Activated CD4-positive, alpha-beta memory T cell treated with anti-CD3 and anti-CD28 coated beads, Interleukin-2, amount 10 ng/mL, durations not matched to agents 7 days and 5 days (primary cell): ENCODE data around the gene GDF7. TPM values are rescaled to one million over a fixed set of nuclear protein-coding genes. Genes with fewer than 3 reads are reported as not detected.

Source experiments
- CTCF ChIA-PET: fragments of 350-600 bp; sonication (Branson Sonifier 250); formaldehyde crosslinking; loops from one replicate; lab custom pipeline; 2021; ENCODE audit warnings: antibody characterized with exemption, inconsistent platforms; lab: Charles Lee
- POLR2A ChIA-PET: fragments of 350-600 bp; sonication (Branson Sonifier 250); formaldehyde crosslinking; loops from one replicate; lab custom pipeline; 2021; ENCODE audit warnings: antibody characterized with exemption; lab: Charles Lee
- DNase-seq: peaks from one replicate; pipeline ENCODE4 v3.0.0-alpha.2; 2020
- H3K27ac Mint-ChIP-seq: one replicate; pipeline ENCODE4 v1.8.0; 2021; ENCODE audit warnings: mild to moderate bottlenecking, mixed read lengths
- H3K27me3 Mint-ChIP-seq: one replicate; pipeline ENCODE4 v1.8.0; 2021; ENCODE audit warnings: mixed read lengths
- H3K36me3 Mint-ChIP-seq: one replicate; pipeline ENCODE4 v1.8.0; 2021; ENCODE audit warnings: low read depth, mixed read lengths
- H3K4me1 Mint-ChIP-seq: one replicate; pipeline ENCODE4 v1.8.0; 2021; ENCODE audit warnings: mixed read lengths
- H3K4me3 Mint-ChIP-seq: one replicate; pipeline ENCODE4 v1.8.0; 2021; ENCODE audit warnings: mild to moderate bottlenecking, mixed read lengths
- H3K9me3 Mint-ChIP-seq: one replicate; pipeline ENCODE4 v1.8.0; 2021; ENCODE audit warnings: mixed read lengths
- total RNA-seq, 2 experiments: library from RNA; stranded (reverse); gene quantifications; one replicate each; pipeline ENCODE4 v1.2.3, GENCODE V29; 2021

The GDF7 gene
- total RNA-seq, 2 experiments from 2014 or later = not detected

GRCh38 chr2:20641123-20641985, 25.6 kb upstream of the GDF7 start:
- no peaks in the 10 kb centered on the region for H3K4me1 Mint-ChIP-seq
- no peaks in the 10 kb centered on the region for H3K27me3 Mint-ChIP-seq
- peaks cover 13% of the 10 kb centered on the region for H3K36me3 Mint-ChIP-seq
- no peak overlapping the region for H3K27ac Mint-ChIP-seq
- POLR2A ChIA-PET = interaction anchor here (1.2 to 1.9 kb wide), 4 partner anchors 9 to 198 kb away, joined by 3 to 10 read pairs (median 6); partner anchors contain the start of genes HS1BP3 and RHOB
- no peaks in the 10 kb centered on the region for H3K9me3 Mint-ChIP-seq
- CTCF ChIA-PET = interaction anchor here (1.0 to 5.4 kb wide), 18 partner anchors 7 to 506 kb away, joined by 3 to 79 read pairs (median 10); partner anchors contain the start of genes HS1BP3 and RHOB
- no peak overlapping the region for H3K4me3 Mint-ChIP-seq
- no peak for DNase-seq

- Mint-ChIP-seq H3K27ac (no peak overlapping the region), H3K4me1 (no peaks in the 10 kb centered on the region), H3K27me3 (no peaks in the 10 kb centered on the region), H3K36me3 (peaks cover 13% of the 10 kb centered on the region), H3K4me3 (no peak overlapping the region), H3K9me3 (no peaks in the 10 kb centered on the region)
- CTCF ChIA-PET = interaction anchor here (0.8 to 5.4 kb wide), 29 partner anchors 8 to 507 kb away, joined by 3 to 79 read pairs (median 5); partner anchors contain the start of genes HS1BP3 and RHOB
- POLR2A ChIA-PET = interaction anchor here (0.9 to 1.9 kb wide), 6 partner anchors 8 to 316 kb away, joined by 3 to 10 read pairs (median 6); partner anchors contain the start of genes HS1BP3 and RHOB
- peak; percentile 79 for DNase-seq
These were observed 24.6 kb upstream of the GDF7 start for GRCh38 chr2:20642055-20642971.

GRCh38 chr2:20643060-20643459, 23.9 kb upstream of the GDF7 start:
- peaks cover 13% of the 10 kb centered on the region for H3K36me3 Mint-ChIP-seq
- DNase-seq = no peak
- no peak overlapping the region for H3K27ac Mint-ChIP-seq
- ChIA-PET CTCF (interaction anchor here (0.9 to 5.4 kb wide), 23 partner anchors 9 to 316 kb away, joined by 3 to 79 read pairs (median 6); partner anchors contain the start of genes HS1BP3 and RHOB), POLR2A (interaction anchor here (0.9 to 1.9 kb wide), 4 partner anchors 7 to 317 kb away, joined by 3 to 10 read pairs (median 9); partner anchors contain the start of genes HS1BP3 and RHOB)
- no peak overlapping the region for H3K4me3 Mint-ChIP-seq
- H3K27me3 Mint-ChIP-seq = no peaks in the 10 kb centered on the region
- no peaks in the 10 kb centered on the region for H3K4me1 Mint-ChIP-seq
- no peaks in the 10 kb centered on the region for H3K9me3 Mint-ChIP-seq

- peaks cover under 1% of the 10 kb centered on the region for H3K4me1 Mint-ChIP-seq
- no peaks in the 10 kb centered on the region for H3K27me3 Mint-ChIP-seq
- CTCF ChIA-PET = interaction anchor here (0.6 to 5.4 kb wide), 12 partner anchors 19 to 606 kb away, joined by 3 to 79 read pairs (median 6); partner anchors contain the start of gene RHOB
- H3K36me3 Mint-ChIP-seq = peaks cover 13% of the 10 kb centered on the region
- H3K4me3 Mint-ChIP-seq = no peak overlapping the region
- no peak overlapping the region for H3K27ac Mint-ChIP-seq
- no peak for DNase-seq
- POLR2A ChIA-PET = no interaction called here
- H3K9me3 Mint-ChIP-seq = no peaks in the 10 kb centered on the region
These were observed 23.1 kb upstream of the GDF7 start for GRCh38 chr2:20643826-20644225.

GRCh38 chr2:20645301-20645701, 21.6 kb upstream of the GDF7 start:
- CTCF ChIA-PET = interaction anchor here (4.6 kb wide), 1 partner anchor 201 kb away, joined by 52 read pairs; no protein-coding TSS in a partner anchor
- DNase-seq = no peak
- H3K9me3 Mint-ChIP-seq = no peaks in the 10 kb centered on the region
- peaks cover 13% of the 10 kb centered on the region for H3K36me3 Mint-ChIP-seq
- POLR2A ChIA-PET = no interaction called here
- H3K27ac Mint-ChIP-seq = no peak overlapping the region
- no peak overlapping the region for H3K4me3 Mint-ChIP-seq
- H3K27me3 Mint-ChIP-seq = no peaks in the 10 kb centered on the region
- peaks cover 15% of the 10 kb centered on the region for H3K4me1 Mint-ChIP-seq

GRCh38 chr2:20645761-20646160, 21.2 kb upstream of the GDF7 start:
- no peaks in the 10 kb centered on the region for H3K9me3 Mint-ChIP-seq
- DNase-seq = no peak
- ChIA-PET POLR2A (no interaction called here), CTCF (no interaction called here)
- H3K4me3 Mint-ChIP-seq = no peak overlapping the region
- no peaks in the 10 kb centered on the region for H3K27me3 Mint-ChIP-seq
- peaks cover 12% of the 10 kb centered on the region for H3K36me3 Mint-ChIP-seq
- H3K27ac Mint-ChIP-seq = no peak overlapping the region
- peaks cover 17% of the 10 kb centered on the region for H3K4me1 Mint-ChIP-seq

GRCh38 chr2:20646446-20646845, 20.5 kb upstream of the GDF7 start:
- H3K27ac Mint-ChIP-seq = no peak overlapping the region
- DNase-seq = no peak
- POLR2A ChIA-PET = interaction anchor here (1.6 kb wide), 1 partner anchor 13 kb away, joined by 3 read pairs; no protein-coding TSS in a partner anchor
- H3K9me3 Mint-ChIP-seq = no peaks in the 10 kb centered on the region
- no peaks in the 10 kb centered on the region for H3K27me3 Mint-ChIP-seq
- H3K4me3 Mint-ChIP-seq = no peak overlapping the region
- CTCF ChIA-PET = interaction anchor here (0.6 kb wide), 1 partner anchor 202 kb away, joined by 3 read pairs; no protein-coding TSS in a partner anchor
- H3K36me3 Mint-ChIP-seq = peaks cover 8% of the 10 kb centered on the region
- H3K4me1 Mint-ChIP-seq = peaks cover 21% of the 10 kb centered on the region

- H3K9me3 Mint-ChIP-seq = no peaks in the 10 kb centered on the region
- no peak overlapping the region for H3K27ac Mint-ChIP-seq
- ChIA-PET CTCF (interaction anchor here (0.6 to 0.8 kb wide), 2 partner anchors 203 to 236 kb away, joined by 3 read pairs; no protein-coding TSS in a partner anchor), POLR2A (interaction anchor here (1.6 kb wide), 1 partner anchor 14 kb away, joined by 3 read pairs; no protein-coding TSS in a partner anchor)
- H3K4me3 Mint-ChIP-seq = no peak overlapping the region
- no peak for DNase-seq
- H3K4me1 Mint-ChIP-seq = peaks cover 29% of the 10 kb centered on the region
- no peaks in the 10 kb centered on the region for H3K27me3 Mint-ChIP-seq
- H3K36me3 Mint-ChIP-seq = peaks cover 4% of the 10 kb centered on the region
These were observed 19.7 kb upstream of the GDF7 start for GRCh38 chr2:20647211-20647610.

GRCh38 chr2:20647738-20648137, 19.2 kb upstream of the GDF7 start:
- Mint-ChIP-seq H3K27ac (no peak overlapping the region), H3K36me3 (peaks cover 4% of the 10 kb centered on the region), H3K27me3 (no peaks in the 10 kb centered on the region), H3K4me1 (peaks cover 30% of the 10 kb centered on the region), H3K4me3 (no peak overlapping the region), H3K9me3 (no peaks in the 10 kb centered on the region)
- DNase-seq = no peak
- POLR2A ChIA-PET = interaction anchor here (1.6 kb wide), 1 partner anchor 14 kb away, joined by 3 read pairs; no protein-coding TSS in a partner anchor
- CTCF ChIA-PET = interaction anchor here (0.8 to 4.9 kb wide), 3 partner anchors 13 to 236 kb away, joined by 3 to 43 read pairs (median 10); no protein-coding TSS in a partner anchor

GRCh38 chr2:20648206-20648605, 18.7 kb upstream of the GDF7 start:
- CTCF ChIA-PET = interaction anchor here (1.0 to 4.9 kb wide), 4 partner anchors 13 to 236 kb away, joined by 3 to 43 read pairs (median 6); partner anchors contain the start of gene RHOB
- Mint-ChIP-seq H3K27ac (no peak overlapping the region), H3K4me3 (no peak overlapping the region), H3K4me1 (peaks cover 30% of the 10 kb centered on the region), H3K9me3 (no peaks in the 10 kb centered on the region), H3K27me3 (no peaks in the 10 kb centered on the region), H3K36me3 (peaks cover 4% of the 10 kb centered on the region)
- POLR2A ChIA-PET = no interaction called here
- DNase-seq = no peak

- no peak for DNase-seq
- H3K27me3 Mint-ChIP-seq = no peaks in the 10 kb centered on the region
- H3K4me3 Mint-ChIP-seq = peak overlapping the region; percentile 91
- ChIA-PET CTCF (interaction anchor here (1.0 to 4.9 kb wide), 5 partner anchors 12 to 236 kb away, joined by 3 to 43 read pairs (median 10); partner anchors contain the start of gene RHOB), POLR2A (no interaction called here)
- peaks cover 4% of the 10 kb centered on the region for H3K36me3 Mint-ChIP-seq
- no peaks in the 10 kb centered on the region for H3K9me3 Mint-ChIP-seq
- H3K4me1 Mint-ChIP-seq = peaks cover 30% of the 10 kb centered on the region
- H3K27ac Mint-ChIP-seq = no peak overlapping the region
These were observed 18.1 kb upstream of the GDF7 start for GRCh38 chr2:20648831-20649230.
